ENCODE data around the gene SF3B2.

DNA sequence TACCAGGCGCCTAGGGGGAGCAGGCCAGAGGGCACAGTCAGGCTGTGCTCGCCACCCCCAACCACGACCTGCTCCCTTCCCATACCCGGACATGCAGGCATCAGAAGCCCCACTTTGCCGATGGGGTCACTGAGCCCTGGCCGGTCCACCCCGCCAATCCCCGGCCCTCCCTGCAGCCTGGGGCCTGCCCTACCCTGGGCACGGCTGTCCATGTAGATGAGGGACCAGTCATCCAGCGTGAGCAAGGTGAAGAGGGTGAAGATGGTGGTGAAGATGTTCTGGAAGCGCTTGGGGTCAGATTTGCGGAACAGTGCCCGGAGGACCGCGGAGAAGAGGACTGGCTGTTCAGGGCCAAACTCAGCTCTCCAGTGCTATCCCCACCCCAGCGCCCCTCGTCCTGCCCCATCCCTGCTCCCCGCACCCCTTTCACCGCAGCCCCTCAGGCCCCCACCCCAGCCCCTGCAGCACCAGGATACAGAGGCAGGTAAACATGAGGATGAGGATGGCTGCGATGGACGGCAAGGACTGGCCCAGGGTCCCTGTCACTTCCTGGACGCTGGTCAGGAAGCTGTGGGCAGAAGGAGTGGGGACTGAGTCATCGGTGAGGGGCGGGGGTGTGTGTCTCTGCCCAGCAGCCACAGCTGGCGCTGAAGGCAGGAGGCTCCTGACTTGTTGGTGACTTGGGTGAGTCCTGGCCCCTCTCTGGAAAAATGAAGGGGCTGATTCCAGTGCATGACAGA lies 31.4 kb upstream of the SF3B2 start:
- TF ChIP-seq POLR2A (IDR thresholded peaks at IDR 0.05; ENCODE audit: low read length) (no peak), GATA1 (IDR thresholded peaks at IDR 0.05; ENCODE audit: low read depth, low read length) (no peak)
